Renal cortex interstitium (tissue), 15 donors: ENCODE measurements around the gene RDH11. TPM values are rescaled to one million over a fixed set of nuclear protein-coding genes. Genes with fewer than 3 reads are reported as not detected.
"Not testable (repeated sequence)": the region's sequence is repeated elsewhere in the genome, so short reads cannot be mapped to it uniquely, and the experiment has no call there.

Source experiments
- DNase-seq, 11 donors: peaks; one replicate each; pipeline ENCODE4 v3.0.0-alpha.2; 2013; ENCODE audit warnings: low read depth in 9 of 11, low spot score in 4 of 11; ENCODE audit errors: extremely low read depth in 1 of 11
- long read RNA-seq, 16 experiments: transcript quantifications; one replicate each; lab custom pipeline, GENCODE V29; 2026
- polyA plus RNA-seq, 3 donors: library from polyadenylated mRNA; unstranded; fragments of 120-200 nt; gene quantifications; one replicate each; pipeline ENCODE4 v1.2.1, GENCODE V29; 2013; ENCODE audit not compliant: insufficient read length in 3 of 3

Gene RDH11, protein sequence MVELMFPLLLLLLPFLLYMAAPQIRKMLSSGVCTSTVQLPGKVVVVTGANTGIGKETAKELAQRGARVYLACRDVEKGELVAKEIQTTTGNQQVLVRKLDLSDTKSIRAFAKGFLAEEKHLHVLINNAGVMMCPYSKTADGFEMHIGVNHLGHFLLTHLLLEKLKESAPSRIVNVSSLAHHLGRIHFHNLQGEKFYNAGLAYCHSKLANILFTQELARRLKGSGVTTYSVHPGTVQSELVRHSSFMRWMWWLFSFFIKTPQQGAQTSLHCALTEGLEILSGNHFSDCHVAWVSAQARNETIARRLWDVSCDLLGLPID
- 100 to 1,000 TPM; 101 to 123 (median 111) TPM for polyA plus RNA-seq
- long read RNA-seq, donor 1, transcript RDH11-201 (7 exons, 2,588 nt) = major isoform, 19 of 21 reads
- long read RNA-seq, donor 1, partial matches to known transcripts = 0 of 21 reads
- long read RNA-seq, donor 1, other reads (novel, unspliced or antisense) = 0 of 21 reads
- long read RNA-seq, donor 2, transcript RDH11-201 (7 exons, 2,588 nt) = major isoform, 14 of 17 reads
- long read RNA-seq, donor 2, partial matches to known transcripts = 0 of 17 reads
- long read RNA-seq, donor 2, other reads (novel, unspliced or antisense) = 0 of 17 reads
- long read RNA-seq, donor 3, transcript RDH11-201 (7 exons, 2,588 nt) = major isoform, 24 of 26 reads
- long read RNA-seq, donor 3, partial matches to known transcripts = 0 of 26 reads
- long read RNA-seq, donor 3, other reads (novel, unspliced or antisense) = 0 of 26 reads
- long read RNA-seq, donor 4, transcript RDH11-201 (7 exons, 2,588 nt) = major isoform, 24 of 31 reads
- long read RNA-seq, donor 4, partial matches to known transcripts = 5 of 31 reads
- long read RNA-seq, donor 4, other reads (novel, unspliced or antisense) = 0 of 31 reads
- long read RNA-seq, donor 5 = 0 reads
- long read RNA-seq, donor 6, transcript RDH11-201 (7 exons, 2,588 nt) = major isoform, 16 of 21 reads
- long read RNA-seq, donor 6, partial matches to known transcripts = 0 of 21 reads
- long read RNA-seq, donor 6, other reads (novel, unspliced or antisense) = 0 of 21 reads
- long read RNA-seq, donor 7, transcript RDH11-201 (7 exons, 2,588 nt) = major isoform, 20 of 23 reads
- long read RNA-seq, donor 7, partial matches to known transcripts = 0 of 23 reads
- long read RNA-seq, donor 7, other reads (novel, unspliced or antisense) = 0 of 23 reads
- long read RNA-seq, donor 8 = 0 reads
- long read RNA-seq, donor 9, transcript RDH11-201 (7 exons, 2,588 nt) = major isoform, 15 of 25 reads
- long read RNA-seq, donor 9, partial matches to known transcripts = 9 of 25 reads
- long read RNA-seq, donor 9, other reads (novel, unspliced or antisense) = 0 of 25 reads
- long read RNA-seq, donor 10, transcript RDH11-201 (7 exons, 2,588 nt) = major isoform, 30 of 46 reads
- long read RNA-seq, donor 10, partial matches to known transcripts = 13 of 46 reads
- long read RNA-seq, donor 10, other reads (novel, unspliced or antisense) = 0 of 46 reads
- long read RNA-seq, donor 11, transcript RDH11-201 (7 exons, 2,588 nt) = major isoform, 22 of 26 reads
- long read RNA-seq, donor 11, partial matches to known transcripts = 0 of 26 reads
- long read RNA-seq, donor 11, other reads (novel, unspliced or antisense) = 0 of 26 reads
- long read RNA-seq, donor 12, transcript RDH11-201 (7 exons, 2,588 nt) = major isoform, 8 of 8 reads
- long read RNA-seq, donor 12, partial matches to known transcripts = 0 of 8 reads
- long read RNA-seq, donor 12, other reads (novel, unspliced or antisense) = 0 of 8 reads
- long read RNA-seq, donor 13 = 0 reads
- long read RNA-seq, donor 14, transcript RDH11-201 (7 exons, 2,588 nt) = major isoform, 20 of 23 reads
- long read RNA-seq, donor 14, partial matches to known transcripts = 0 of 23 reads
- long read RNA-seq, donor 14, other reads (novel, unspliced or antisense) = 0 of 23 reads
- long read RNA-seq, donor 15, transcript RDH11-201 (7 exons, 2,588 nt) = major isoform, 10 of 10 reads
- long read RNA-seq, donor 15, partial matches to known transcripts = 0 of 10 reads
- long read RNA-seq, donor 15, other reads (novel, unspliced or antisense) = 0 of 10 reads
- long read RNA-seq, donor 16, transcript RDH11-201 (7 exons, 2,588 nt) = major isoform, 51 of 104 reads
- long read RNA-seq, donor 16, partial matches to known transcripts = 39 of 104 reads
- long read RNA-seq, donor 16, other reads (novel, unspliced or antisense) = 8 of 104 reads

DNA sequence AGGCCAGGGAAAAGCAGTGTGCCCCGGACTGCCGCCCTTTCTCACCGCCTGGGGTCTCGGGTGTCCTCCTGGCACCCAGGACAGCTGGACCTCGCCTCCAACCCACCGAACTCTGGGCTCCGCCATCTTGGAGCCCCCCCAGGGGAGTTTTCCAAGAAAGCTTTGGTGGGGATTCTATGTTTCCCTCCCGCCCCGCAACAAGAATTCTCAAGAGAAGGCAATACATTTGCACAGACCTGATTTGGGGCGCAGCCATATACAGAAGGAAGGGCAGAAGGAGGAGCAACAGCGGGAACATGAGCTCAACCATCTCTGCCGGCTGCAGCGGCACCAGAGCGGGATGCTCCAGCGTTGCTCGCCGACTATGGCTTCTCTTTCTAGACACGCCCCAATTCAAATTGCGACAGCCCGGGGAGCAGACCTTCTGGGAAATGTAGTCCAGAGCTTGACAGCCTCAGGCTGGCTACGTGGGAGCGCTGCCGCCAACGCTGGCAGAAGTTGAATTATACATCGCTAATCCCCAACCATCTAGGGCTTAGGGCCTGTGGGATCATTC is at the start of gene RDH11:
TSS of gene RDH11 (minus strand) at position 371 of the 556 bp plus-strand sequence. CDS start at position 310, 61 bp downstream.
- DNase-seq = peak; percentile 63 to 91 (median 83)

DNA sequence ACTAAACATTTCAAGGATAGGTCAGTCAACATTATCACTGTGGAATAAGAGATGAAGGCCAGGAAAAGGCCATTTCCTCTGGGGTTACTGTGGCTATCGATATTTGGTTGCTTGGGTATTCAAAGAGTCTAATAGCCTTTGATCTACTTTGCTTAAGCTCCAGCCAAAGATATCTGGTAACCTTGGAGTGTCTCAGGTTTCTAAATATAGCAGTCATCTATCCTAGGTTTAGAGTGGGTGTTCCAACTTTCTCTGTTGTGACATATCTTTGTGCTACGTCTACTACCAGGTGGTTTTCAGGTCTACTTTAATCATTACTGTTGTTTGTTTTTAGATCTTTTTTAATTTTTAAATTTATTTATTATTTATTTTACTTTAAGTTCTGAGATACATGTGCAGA is 48.5 kb upstream of the RDH11 start:
- DNase-seq = no peak

DNA sequence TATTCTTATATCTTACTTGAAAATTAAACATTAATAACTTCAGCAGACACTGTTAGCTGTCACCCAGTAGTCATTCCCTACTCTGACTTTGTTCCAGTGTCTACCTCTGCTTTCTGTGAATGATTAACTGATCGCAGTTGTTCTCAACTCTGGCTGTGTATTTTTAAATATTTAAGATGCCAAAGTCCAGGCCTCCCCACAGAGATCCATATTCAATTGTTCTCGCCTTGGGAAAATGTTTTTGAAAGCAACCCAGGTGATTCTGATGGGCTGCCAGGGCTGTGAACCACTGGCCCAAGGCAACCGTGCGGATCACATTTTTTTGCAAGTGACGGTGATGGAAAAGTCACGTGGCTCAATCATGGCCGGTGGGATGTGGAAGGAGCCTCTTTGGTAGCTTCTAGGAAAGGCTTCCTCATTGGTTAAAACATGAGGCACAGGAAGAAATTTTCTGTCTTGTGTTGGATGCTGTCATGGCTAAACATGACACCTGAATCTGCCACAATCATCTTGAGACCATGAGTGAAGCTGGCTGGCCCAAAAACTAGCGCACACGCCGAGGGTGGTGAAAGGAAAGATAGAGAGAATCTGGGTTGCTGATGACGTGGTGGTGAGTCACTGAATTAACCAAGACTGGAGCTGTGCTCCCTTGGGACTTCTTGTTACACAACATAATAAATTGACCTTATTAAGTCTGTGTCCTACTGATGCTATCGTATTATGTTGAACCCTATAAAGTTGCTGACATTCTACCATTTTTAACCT is 43.4 kb upstream of the RDH11 start:
- DNase-seq = peak in 2 of 11 donors; percentile 9 to 20

DNA sequence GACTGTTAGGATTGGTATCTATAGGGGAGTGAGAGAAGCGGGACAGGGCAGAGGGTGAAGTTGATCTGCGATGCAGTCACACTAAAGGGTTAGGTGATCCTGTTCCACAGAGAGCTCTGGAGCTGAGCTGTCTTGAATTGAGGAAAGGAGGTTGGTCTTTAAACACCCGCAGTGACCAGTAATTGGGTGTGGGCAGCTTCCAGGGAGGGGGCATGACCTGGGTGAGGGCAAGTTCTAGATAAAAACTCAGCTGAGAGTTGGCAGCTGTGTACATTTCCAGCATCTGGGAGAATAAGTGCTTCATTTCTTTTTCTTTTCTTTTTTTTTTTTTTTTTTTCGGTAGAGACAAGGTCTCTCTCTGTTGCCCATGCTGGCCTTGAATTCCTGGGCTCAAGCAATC is 41.2 kb upstream of the RDH11 start:
- no peak for DNase-seq

DNA sequence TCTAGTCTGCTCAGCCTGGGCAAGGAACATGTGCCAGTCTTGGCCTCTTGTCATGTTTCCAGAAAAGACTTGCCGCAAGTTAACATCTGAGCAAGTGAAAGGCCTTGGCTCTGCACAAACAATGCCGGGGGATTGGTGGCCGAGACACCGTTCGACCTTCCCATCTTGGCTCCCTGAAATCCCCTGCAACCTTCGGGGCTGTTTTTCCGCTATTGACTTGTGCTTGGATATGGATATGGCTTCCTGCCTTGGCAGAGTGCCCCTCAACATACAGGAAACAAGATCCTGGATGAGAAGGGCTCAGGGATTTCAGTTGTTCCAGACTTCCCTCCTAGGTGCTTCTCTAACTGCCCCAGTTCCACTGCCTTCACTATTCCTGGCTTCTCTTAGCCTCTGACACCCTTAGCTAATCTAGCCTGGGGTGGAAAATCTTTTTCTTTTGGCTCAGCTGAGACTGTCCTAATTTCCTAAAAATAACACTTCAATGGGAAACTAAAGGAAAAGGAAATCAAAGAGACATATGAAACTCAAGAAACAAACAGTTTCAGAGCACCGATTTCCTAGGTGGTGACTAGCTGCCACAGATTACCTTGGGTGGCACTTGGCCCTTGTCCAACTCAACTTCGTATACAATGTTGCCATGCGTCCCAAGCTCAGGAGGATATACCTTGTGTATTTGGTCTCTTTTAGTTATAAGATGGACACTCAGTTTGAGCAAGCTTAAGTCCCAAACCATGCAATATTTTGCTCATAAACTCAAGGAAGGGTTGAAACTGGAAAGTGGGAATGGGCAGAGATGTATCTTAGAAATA is 40.0 kb upstream of the RDH11 start:
- no peak for DNase-seq

DNA sequence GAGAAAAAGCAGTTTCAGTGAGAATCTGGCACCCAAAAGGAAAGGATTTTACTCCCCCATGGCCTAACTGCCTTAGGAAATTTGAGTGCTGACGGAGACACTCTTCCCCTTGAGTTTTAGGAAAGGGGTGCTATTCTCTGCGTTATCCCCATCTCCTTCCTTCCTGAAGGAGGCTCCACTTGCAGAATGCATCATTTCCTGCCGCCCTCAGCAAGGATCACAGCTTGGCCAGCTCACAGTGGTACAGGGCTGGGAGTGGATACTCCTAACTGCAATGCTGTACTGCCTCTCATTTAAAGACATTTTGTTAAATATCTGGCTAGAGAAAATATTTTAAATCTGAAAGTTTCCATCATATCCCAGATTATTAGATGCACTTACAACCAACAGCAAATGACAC is 39.1 kb upstream of the RDH11 start:
- DNase-seq = no peak

DNA sequence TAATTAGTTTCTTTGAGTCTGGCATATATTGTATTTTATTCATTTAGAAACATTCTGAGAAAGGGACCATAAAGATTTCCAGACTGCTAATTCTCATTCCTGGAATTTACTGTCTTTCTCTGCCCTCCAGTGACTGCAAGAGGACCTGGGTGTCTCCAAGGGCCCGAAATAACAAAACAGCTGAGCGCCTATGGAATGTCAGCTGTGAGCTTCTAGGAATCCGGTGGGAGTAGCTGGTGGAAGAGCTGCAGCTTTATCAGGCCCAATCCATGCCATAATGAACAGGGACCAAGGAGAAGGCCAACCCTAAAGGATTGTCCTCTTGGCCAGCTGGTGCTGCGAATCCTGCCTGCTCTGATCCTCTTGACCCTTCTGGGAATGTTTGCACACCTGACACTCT is 38.1 kb upstream of the RDH11 start:
- DNase-seq = peak in 4 of 11 donors; percentile 17 to 59 (median 38)

DNA sequence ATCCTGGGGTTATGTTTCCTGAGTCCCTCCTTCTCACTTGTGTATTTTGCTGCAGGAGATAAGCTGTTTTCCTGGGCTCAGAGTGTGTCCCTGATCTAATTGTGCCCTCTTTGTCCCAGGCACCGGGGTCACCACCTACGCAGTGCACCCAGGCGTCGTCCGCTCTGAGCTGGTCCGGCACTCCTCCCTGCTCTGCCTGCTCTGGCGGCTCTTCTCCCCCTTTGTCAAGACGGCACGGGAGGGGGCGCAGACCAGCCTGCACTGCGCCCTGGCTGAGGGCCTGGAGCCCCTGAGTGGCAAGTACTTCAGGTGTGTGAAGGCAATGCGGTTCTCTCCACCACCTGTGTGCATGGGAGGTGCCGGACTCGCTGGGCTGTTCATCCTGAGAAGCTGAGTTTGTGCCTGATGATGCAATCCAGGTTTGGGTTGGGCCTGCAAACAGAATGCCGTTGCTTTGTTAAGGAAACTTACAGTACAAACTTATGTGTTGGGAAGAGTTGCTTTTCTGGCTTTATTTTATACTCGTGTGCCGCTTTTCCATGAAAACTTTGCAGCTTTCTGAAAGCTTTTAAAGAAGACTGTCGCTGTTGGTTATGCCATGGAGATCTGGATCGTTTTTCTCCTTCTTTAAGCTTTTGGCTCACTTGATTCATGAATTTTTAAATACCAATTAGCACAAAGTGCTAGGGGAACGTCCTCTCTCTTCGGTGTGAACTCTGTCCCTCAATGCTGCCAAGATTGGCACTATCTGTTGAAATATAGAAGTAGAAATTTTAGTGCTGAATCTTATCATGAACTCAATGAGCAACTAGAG is 33.7 kb upstream of the RDH11 start:
- DNase-seq = no peak

DNA sequence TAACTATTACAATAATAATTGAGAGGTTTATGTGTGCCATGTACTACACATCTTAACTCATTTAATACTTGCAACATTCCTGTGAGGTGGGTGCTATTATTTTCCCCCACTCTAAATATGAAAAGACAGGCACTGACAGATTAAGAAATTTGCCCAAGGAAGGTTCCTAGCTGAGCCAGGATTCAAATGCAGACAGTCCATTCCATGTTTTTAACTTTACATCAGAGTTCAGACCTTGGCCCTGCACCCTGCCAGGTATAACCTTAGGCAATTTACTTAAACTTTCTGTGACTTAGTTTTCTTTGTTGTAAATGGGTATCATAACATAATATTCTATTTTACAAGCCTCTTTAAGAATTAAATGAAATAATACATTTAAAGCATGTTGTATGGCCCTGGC is 32.7 kb upstream of the RDH11 start:
- DNase-seq = no peak

DNA sequence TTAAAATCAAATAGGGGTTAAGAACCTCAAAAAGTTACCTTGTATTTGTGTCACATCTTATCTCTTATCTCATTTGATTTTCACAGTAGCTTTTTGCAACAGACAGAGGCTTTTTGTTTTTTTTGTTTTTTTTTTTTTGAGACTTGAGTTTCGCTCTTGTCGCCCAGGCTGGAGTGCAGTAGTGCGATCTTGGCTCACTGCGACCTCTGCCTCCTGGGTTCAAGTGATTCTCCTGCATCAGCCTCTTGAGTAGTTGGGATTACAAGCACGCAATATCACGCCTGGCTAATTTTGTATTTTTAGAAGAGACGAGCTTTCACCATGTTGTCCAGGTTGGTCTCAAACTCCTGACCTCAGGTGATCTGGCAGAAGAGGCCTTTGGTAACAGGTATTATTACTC is 31.8 kb upstream of the RDH11 start:
- DNase-seq = no peak

DNA sequence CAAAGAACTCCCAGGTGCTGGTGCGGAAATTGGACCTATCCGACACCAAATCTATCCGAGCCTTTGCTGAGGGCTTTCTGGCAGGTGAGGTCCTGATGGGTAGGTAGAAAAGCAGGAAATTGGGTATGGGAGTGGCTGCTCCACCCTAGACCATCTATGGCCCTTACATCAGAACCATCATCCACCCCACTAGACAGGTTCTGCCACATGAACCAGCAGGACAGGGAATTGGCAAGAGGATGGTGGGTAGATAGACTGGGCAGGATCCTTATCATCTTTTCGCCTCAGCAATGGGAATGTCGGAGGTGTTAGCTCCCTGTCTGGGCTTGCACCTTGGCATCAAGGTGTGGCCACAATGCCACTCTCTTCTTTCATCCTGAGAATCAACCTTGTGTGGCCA is 29.6 kb upstream of the RDH11 start:
- no peak for DNase-seq

DNA sequence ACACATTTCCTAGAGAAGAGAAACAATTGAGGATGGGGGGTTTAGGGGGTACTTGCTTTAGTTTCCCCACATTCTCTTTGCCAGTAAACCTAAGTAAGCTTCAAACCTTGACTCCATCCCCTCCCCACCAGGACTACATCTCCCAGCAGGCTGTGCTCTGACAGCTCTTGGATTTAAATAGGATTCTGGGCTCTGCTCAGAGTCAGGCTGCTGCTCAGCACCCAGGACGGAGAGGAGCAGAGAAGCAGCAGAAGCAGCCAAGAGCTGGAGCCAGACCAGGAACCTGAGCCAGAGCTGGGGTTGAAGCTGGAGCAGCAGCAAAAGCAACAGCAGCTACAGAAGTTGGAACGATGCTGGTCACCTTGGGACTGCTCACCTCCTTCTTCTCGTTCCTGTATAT is 26.7 kb upstream of the RDH11 start:
- no peak for DNase-seq

DNA sequence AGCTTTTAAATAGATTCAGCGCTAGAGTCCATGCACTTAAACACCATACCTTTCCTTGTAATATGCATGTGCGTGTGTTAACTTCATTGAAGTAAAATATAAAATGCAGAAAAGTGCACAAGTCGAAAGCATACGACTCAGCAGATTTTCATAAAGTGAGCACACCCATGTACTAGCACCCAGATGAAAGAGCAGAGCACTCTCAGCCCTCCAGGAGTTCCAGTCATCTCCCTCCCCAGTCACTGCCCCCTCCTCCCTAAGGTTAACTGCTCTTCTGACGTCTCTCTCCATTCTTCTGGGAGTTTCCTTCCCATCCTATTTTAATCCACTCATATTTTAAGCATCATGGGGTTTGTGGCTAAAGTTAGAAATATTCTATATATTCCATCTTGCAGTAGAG is 26.3 kb upstream of the RDH11 start:
- DNase-seq = no peak

DNA sequence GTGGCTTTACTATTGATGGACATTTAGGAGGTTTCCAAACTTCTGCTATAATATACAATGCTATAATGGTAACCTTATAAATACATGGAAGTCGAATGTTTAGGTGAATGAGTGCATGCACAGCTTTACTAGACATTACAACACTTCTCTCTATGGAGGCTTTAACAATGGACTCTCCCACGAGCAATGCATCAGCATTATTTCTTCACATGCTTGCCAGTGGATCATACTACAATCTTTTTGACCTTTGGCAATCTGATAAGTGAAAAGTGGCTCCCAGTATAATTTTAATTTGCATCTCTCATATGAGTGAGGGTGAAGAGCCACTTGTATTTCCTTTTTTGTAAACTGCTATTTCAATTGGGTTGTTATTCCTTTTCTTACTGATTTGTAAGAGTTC is 24.3 kb upstream of the RDH11 start:
- no peak for DNase-seq

DNA sequence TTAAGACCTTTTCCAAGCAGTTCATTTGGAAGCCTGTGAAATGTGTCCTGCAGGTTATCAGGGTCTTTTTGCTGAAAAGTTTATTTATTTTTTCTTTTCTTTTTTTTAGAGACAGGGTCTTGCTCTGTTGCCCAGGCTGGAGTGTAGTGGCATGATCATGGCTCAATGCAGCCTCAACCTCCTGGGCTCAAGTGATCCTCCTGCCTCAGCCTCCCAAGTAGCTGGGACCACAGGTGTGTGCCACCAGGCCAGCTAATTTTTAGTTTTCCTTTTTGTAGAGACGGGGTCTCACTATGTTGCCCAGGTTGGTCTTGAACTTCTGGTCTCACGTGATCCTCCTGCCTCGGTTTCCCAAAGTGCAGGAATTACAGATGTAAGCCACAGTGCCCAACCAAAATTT is 23.8 kb upstream of the RDH11 start:
- not testable (repeated sequence) for DNase-seq
